HUES6 (cell line): ENCODE data around the gene MYO7B.

Experiments
- H3K27ac ChIP-seq: 2 replicates; pipeline ENCODE4 v1.7.0; 2013; ENCODE audit warnings: low read depth, mild to moderate bottlenecking, low read length, inconsistent platforms
- H3K27me3 ChIP-seq: 2 replicates; pipeline ENCODE4 v1.6.1; 2013; ENCODE audit warnings: low read length; ENCODE audit not compliant: control insufficient read depth, insufficient read depth
- H3K36me3 ChIP-seq: 2 replicates; pipeline ENCODE4 v1.6.1; 2013; ENCODE audit warnings: low read length; ENCODE audit not compliant: control insufficient read depth, insufficient read depth
- H3K4me1 ChIP-seq: 2 replicates; pipeline ENCODE4 v1.6.1; 2013; ENCODE audit warnings: low read length; ENCODE audit not compliant: control insufficient read depth, insufficient read depth
- H3K4me3 ChIP-seq: 2 replicates; pipeline ENCODE4 v1.5.1; 2013; ENCODE audit warnings: low read depth, low read length
- H3K9ac ChIP-seq: one replicate; pipeline ENCODE4 v1.6.1; 2013; ENCODE audit warnings: mild to moderate bottlenecking, low read length
- H3K9me3 ChIP-seq: 2 replicates; pipeline ENCODE4 v1.6.1; 2013; ENCODE audit warnings: low read depth, low read length; ENCODE audit not compliant: control insufficient read depth, insufficient read depth

MYO7B gene

GRCh38 chr2:127623388-127624319, 88.2 kb downstream of the MYO7B start:
- H3K4me3 ChIP-seq: no peak overlapping the region
- H3K36me3 ChIP-seq: no peaks in the 10 kb centered on the region
- H3K9me3 ChIP-seq: no peaks in the 10 kb centered on the region
- H3K27me3 ChIP-seq: no peaks in the 10 kb centered on the region
- H3K9ac ChIP-seq: no peak overlapping the region
- H3K4me1 ChIP-seq: no peaks in the 10 kb centered on the region
- no peak overlapping the region for H3K27ac ChIP-seq

GRCh38 chr2:127624320-127624755, 88.9 kb downstream of the MYO7B start:
- H3K4me1 ChIP-seq: no peaks in the 10 kb centered on the region
- no peaks in the 10 kb centered on the region for H3K36me3 ChIP-seq
- H3K4me3 ChIP-seq: no peak overlapping the region
- no peaks in the 10 kb centered on the region for H3K27me3 ChIP-seq
- no peak overlapping the region for H3K9ac ChIP-seq
- H3K9me3 ChIP-seq: no peaks in the 10 kb centered on the region
- H3K27ac ChIP-seq: no peak overlapping the region

GRCh38 chr2:127624756-127625571, 89.5 kb downstream of the MYO7B start:
- no peaks in the 10 kb centered on the region for H3K9me3 ChIP-seq
- H3K36me3 ChIP-seq: no peaks in the 10 kb centered on the region
- no peak overlapping the region for H3K9ac ChIP-seq
- no peak overlapping the region for H3K4me3 ChIP-seq
- no peaks in the 10 kb centered on the region for H3K4me1 ChIP-seq
- no peak overlapping the region for H3K27ac ChIP-seq
- H3K27me3 ChIP-seq: no peaks in the 10 kb centered on the region

GRCh38 chr2:127625572-127625951, 90.1 kb downstream of the MYO7B start:
- H3K27ac ChIP-seq: no peak overlapping the region
- no peaks in the 10 kb centered on the region for H3K9me3 ChIP-seq
- H3K4me1 ChIP-seq: no peaks in the 10 kb centered on the region
- no peaks in the 10 kb centered on the region for H3K27me3 ChIP-seq
- H3K4me3 ChIP-seq: no peak overlapping the region
- H3K9ac ChIP-seq: no peak overlapping the region
- no peaks in the 10 kb centered on the region for H3K36me3 ChIP-seq

GRCh38 chr2:127626175-127626574, 90.7 kb downstream of the MYO7B start:
- no peaks in the 10 kb centered on the region for H3K27me3 ChIP-seq
- H3K4me1 ChIP-seq: no peaks in the 10 kb centered on the region
- H3K4me3 ChIP-seq: no peak overlapping the region
- no peaks in the 10 kb centered on the region for H3K36me3 ChIP-seq
- H3K9me3 ChIP-seq: no peaks in the 10 kb centered on the region
- H3K27ac ChIP-seq: no peak overlapping the region
- H3K9ac ChIP-seq: no peak overlapping the region

GRCh38 chr2:127626917-127627739, 91.6 kb downstream of the MYO7B start:
- Histone ChIP-seq H3K27ac (no peak overlapping the region), H3K4me1 (no peaks in the 10 kb centered on the region), H3K9ac (no peak overlapping the region), H3K4me3 (no peak overlapping the region), H3K27me3 (no peaks in the 10 kb centered on the region), H3K9me3 (no peaks in the 10 kb centered on the region), H3K36me3 (no peaks in the 10 kb centered on the region)

GRCh38 chr2:127627740-127628571, 92.5 kb downstream of the MYO7B start:
- H3K9me3 ChIP-seq: no peaks in the 10 kb centered on the region
- no peaks in the 10 kb centered on the region for H3K27me3 ChIP-seq
- H3K36me3 ChIP-seq: no peaks in the 10 kb centered on the region
- H3K4me1 ChIP-seq: no peaks in the 10 kb centered on the region
- H3K9ac ChIP-seq: no peak overlapping the region
- no peak overlapping the region for H3K27ac ChIP-seq
- no peak overlapping the region for H3K4me3 ChIP-seq

- no peaks in the 10 kb centered on the region for H3K36me3 ChIP-seq
- H3K4me1 ChIP-seq: no peaks in the 10 kb centered on the region
- no peak overlapping the region for H3K27ac ChIP-seq
Measured at GRCh38 chr2:127628767-127629614, 93.5 kb downstream of the MYO7B start.

GRCh38 chr2:127629637-127630036, 94.2 kb downstream of the MYO7B start:
- Histone ChIP-seq H3K27me3 (no peaks in the 10 kb centered on the region), H3K9ac (no peak overlapping the region), H3K4me3 (no peak overlapping the region), H3K36me3 (no peaks in the 10 kb centered on the region), H3K4me1 (no peaks in the 10 kb centered on the region), H3K27ac (no peak overlapping the region), H3K9me3 (no peaks in the 10 kb centered on the region)

More at GRCh38 chr2:127628767-127629614, 93.5 kb downstream of the MYO7B start:
- H3K9ac ChIP-seq: no peak overlapping the region
- H3K27me3 ChIP-seq: no peaks in the 10 kb centered on the region
- H3K4me3 ChIP-seq: no peak overlapping the region
- H3K9me3 ChIP-seq: no peaks in the 10 kb centered on the region
